Measurements from ENCODE around the gene PLCL1. TPM values are rescaled to one million over a fixed set of nuclear protein-coding genes. Genes with fewer than 3 reads are reported as not detected.

Gene PLCL1
- total RNA-seq, 1 donor from 2014 or later, result 7.7 TPM

- Histone ChIP-seq H3K9me3 (no peaks in the 10 kb centered on the region), H3K36me3 (no peaks in the 10 kb centered on the region), H3K4me1 (no peaks in the 10 kb centered on the region), H3K27ac (no peak overlapping the region), H3K4me3 (no peak overlapping the region), H3K27me3 (no peaks in the 10 kb centered on the region)
- no peak for ATAC-seq
- intact Hi-C loops (cut with DNase I), result no loop called here
- no peak for TF ChIP-seq CTCF (IDR thresholded peaks at IDR 0.05)
- no peak for DNase-seq
Observed at GRCh38 chr2:197982565-197982964, 178.2 kb downstream of the PLCL1 start.

- intact Hi-C loops (cut with DNase I), result no loop called here
- Histone ChIP-seq H3K4me1 (no peaks in the 10 kb centered on the region), H3K9me3 (no peaks in the 10 kb centered on the region), H3K27me3 (no peaks in the 10 kb centered on the region), H3K36me3 (no peaks in the 10 kb centered on the region), H3K27ac (no peak overlapping the region), H3K4me3 (no peak overlapping the region)
- DNase-seq, result no peak
- TF ChIP-seq CTCF (IDR thresholded peaks at IDR 0.05), result no peak
- ATAC-seq, result no peak
Observed at GRCh38 chr2:197985029-197985638, 180.7 kb downstream of the PLCL1 start.

GRCh38 chr2:197986977-197987376, 182.6 kb downstream of the PLCL1 start:
- H3K4me3 ChIP-seq, result no peak overlapping the region
- ATAC-seq (no peak), DNase-seq (no peak)
- intact Hi-C loops (cut with DNase I), result no loop called here
- H3K36me3 ChIP-seq, result no peaks in the 10 kb centered on the region
- H3K9me3 ChIP-seq, result no peaks in the 10 kb centered on the region
- no peaks in the 10 kb centered on the region for H3K27me3 ChIP-seq
- TF ChIP-seq CTCF (IDR thresholded peaks at IDR 0.05), result no peak
- H3K27ac ChIP-seq, result no peak overlapping the region
- no peaks in the 10 kb centered on the region for H3K4me1 ChIP-seq

GRCh38 chr2:197990356-197990755, 186.0 kb downstream of the PLCL1 start:
- Histone ChIP-seq H3K4me1 (no peaks in the 10 kb centered on the region), H3K4me3 (no peak overlapping the region), H3K27ac (no peak overlapping the region), H3K36me3 (no peaks in the 10 kb centered on the region), H3K9me3 (no peaks in the 10 kb centered on the region), H3K27me3 (no peaks in the 10 kb centered on the region)
- intact Hi-C loops (cut with DNase I), result no loop called here
- no peak for DNase-seq
- no peak for ATAC-seq
- no peak for TF ChIP-seq CTCF (IDR thresholded peaks at IDR 0.05)

- no peak for ATAC-seq
- Histone ChIP-seq H3K36me3 (no peaks in the 10 kb centered on the region), H3K4me3 (no peak overlapping the region), H3K9me3 (no peaks in the 10 kb centered on the region), H3K4me1 (no peaks in the 10 kb centered on the region), H3K27me3 (no peaks in the 10 kb centered on the region), H3K27ac (no peak overlapping the region)
- DNase-seq, result no peak
- no peak for TF ChIP-seq CTCF (IDR thresholded peaks at IDR 0.05)
- intact Hi-C loops (cut with DNase I), result no loop called here
Observed at GRCh38 chr2:197992482-197993133, 188.2 kb downstream of the PLCL1 start.

Data from upper lobe of right lung (tissue), 1 donor.